ENCODE data around the gene GNAO1. TPM values are rescaled to one million over a fixed set of nuclear protein-coding genes. Genes with fewer than 3 reads are reported as not detected.

Gene GNAO1
- total RNA-seq, 4 donors from 2014 or later = 1.4 to 4.4 (median 2.5) TPM

GRCh38 chr16:56197192-56197992 is 6.1 kb downstream of the GNAO1 start:
- Histone ChIP-seq H3K27ac (no peak overlapping the region), H3K4me3 (replicated peaks in 1 of 3) (no peak overlapping the region), H3K4me1 (peaks cover 5 to 21% of the 10 kb centered on the region in 2 donors), H3K36me3 (no peaks in the 10 kb centered on the region), H3K9me3 (no peaks in the 10 kb centered on the region), H3K27me3 (no peaks in the 10 kb centered on the region)
- no peak for DNase-seq
- TF ChIP-seq CTCF (IDR thresholded peaks at IDR 0.05) (no peak), POLR2A (IDR thresholded peaks at IDR 0.05) (no peak)
- intact Hi-C loops (cut with DNase I) = no loop called here
- 48 to 53% methylated on average over 11 of the region's 11 CpGs for WGBS, 2 donors

GRCh38 chr16:56198006-56198754 is 6.9 kb downstream of the GNAO1 start:
- intact Hi-C loops (cut with DNase I) = no loop called here
- TF ChIP-seq CTCF (IDR thresholded peaks at IDR 0.05) (no peak), POLR2A (IDR thresholded peaks at IDR 0.05) (no peak)
- no peak overlapping the region for H3K4me3 ChIP-seq (replicated peaks in 1 of 3)
- H3K36me3 ChIP-seq = no peaks in the 10 kb centered on the region
- no peaks in the 10 kb centered on the region for H3K9me3 ChIP-seq
- DNase-seq = no peak
- H3K27me3 ChIP-seq = no peaks in the 10 kb centered on the region
- H3K4me1 ChIP-seq = peaks cover 5 to 15% of the 10 kb centered on the region in 2 donors
- no peak overlapping the region for H3K27ac ChIP-seq

GRCh38 chr16:56198755-56199114 is 7.4 kb downstream of the GNAO1 start:
- TF ChIP-seq CTCF (IDR thresholded peaks at IDR 0.05) = no peak
- no peak for TF ChIP-seq POLR2A (IDR thresholded peaks at IDR 0.05)
- no peak for DNase-seq
- H3K36me3 ChIP-seq = no peaks in the 10 kb centered on the region
- no peaks in the 10 kb centered on the region for H3K27me3 ChIP-seq
- intact Hi-C loops (cut with DNase I) = no loop called here
- H3K4me3 ChIP-seq (replicated peaks in 1 of 3) = no peak overlapping the region
- WGBS, 2 donors = 60 to 71% methylated on average over 4 of the region's 4 CpGs
- no peaks in the 10 kb centered on the region for H3K9me3 ChIP-seq
- H3K27ac ChIP-seq = no peak overlapping the region
- H3K4me1 ChIP-seq = peaks cover 5 to 15% of the 10 kb centered on the region in 2 donors

- H3K9me3 ChIP-seq = no peaks in the 10 kb centered on the region
- 52 to 60% methylated on average over 2 of the region's 2 CpGs for WGBS, 2 donors
- TF ChIP-seq POLR2A (IDR thresholded peaks at IDR 0.05) (no peak), CTCF (IDR thresholded peaks at IDR 0.05) (no peak)
- peaks cover 5 to 11% of the 10 kb centered on the region in 2 donors for H3K4me1 ChIP-seq
- H3K4me3 ChIP-seq (replicated peaks in 1 of 3) = no peak overlapping the region
- intact Hi-C loops (cut with DNase I) = no loop called here
- no peak for DNase-seq
- no peaks in the 10 kb centered on the region for H3K36me3 ChIP-seq
- H3K27me3 ChIP-seq = no peaks in the 10 kb centered on the region
- no peak overlapping the region for H3K27ac ChIP-seq
Measured at GRCh38 chr16:56199164-56199563, 7.9 kb downstream of the GNAO1 start.

- Histone ChIP-seq H3K9me3 (no peaks in the 10 kb centered on the region), H3K27ac (no peak overlapping the region), H3K4me3 (replicated peaks in 1 of 3) (no peak overlapping the region), H3K36me3 (no peaks in the 10 kb centered on the region), H3K4me1 (no peaks in the 10 kb centered on the region), H3K27me3 (no peaks in the 10 kb centered on the region)
- TF ChIP-seq POLR2A (IDR thresholded peaks at IDR 0.05) (no peak), CTCF (IDR thresholded peaks at IDR 0.05) (no peak)
- 67 to 73% methylated on average over 1 of the region's 1 CpG for WGBS, 2 donors
- intact Hi-C loops (cut with DNase I) = no loop called here
- DNase-seq = no peak
Measured at GRCh38 chr16:56201030-56201429, 9.7 kb downstream of the GNAO1 start.
